Measurements from ENCODE around the gene NDUFA6. TPM values are rescaled to one million over a fixed set of nuclear protein-coding genes. Genes with fewer than 3 reads are reported as not detected.
"Not testable (repeated sequence)": the region's sequence is repeated elsewhere in the genome, so short reads cannot be mapped to it uniquely, and the experiment has no call there.

Gene NDUFA6
- polyA plus RNA-seq (ENCODE audit: insufficient read length in 4 of 4): 100 to 1,000 TPM in 3 of 4 donors, 10 to 100 TPM in 1; 97.2 to 122 (median 115) TPM

GRCh38 chr22:42090596-42091454 is at the start of gene NDUFA6:
Gene NDUFA6 (minus strand): TSS chr22:42090772. CDS start chr22:42090744, 28 bp downstream.
- peak; percentile 90 to 98 (median 97) for DNase-seq (ENCODE audit: low read depth in 4 of 4, low spot score in 2 of 4)

GRCh38 chr22:42140153-42140552 is 49.6 kb upstream of the NDUFA6 start:
- not testable (repeated sequence) for DNase-seq (ENCODE audit: low read depth in 4 of 4, low spot score in 2 of 4)

GRCh38 chr22:42139508-42139907 is 48.9 kb upstream of the NDUFA6 start:
- not testable (repeated sequence) for DNase-seq (ENCODE audit: low read depth in 4 of 4, low spot score in 2 of 4)

GRCh38 chr22:42138972-42139371 is 48.4 kb upstream of the NDUFA6 start:
- no peak for DNase-seq (ENCODE audit: low read depth in 4 of 4, low spot score in 2 of 4)

- no peak for DNase-seq (ENCODE audit: low read depth in 4 of 4, low spot score in 2 of 4)
Observed at GRCh38 chr22:42138122-42138770, 47.7 kb upstream of the NDUFA6 start.

- DNase-seq (ENCODE audit: low read depth in 4 of 4, low spot score in 2 of 4): not testable (repeated sequence)
Observed at GRCh38 chr22:42135688-42136087, 45.1 kb upstream of the NDUFA6 start.

- no peak for DNase-seq (ENCODE audit: low read depth in 4 of 4, low spot score in 2 of 4)
Observed at GRCh38 chr22:42134100-42135020, 43.8 kb upstream of the NDUFA6 start.

- no peak for DNase-seq (ENCODE audit: low read depth in 4 of 4, low spot score in 2 of 4)
Observed at GRCh38 chr22:42132457-42132856, 41.9 kb upstream of the NDUFA6 start.

- no peak for DNase-seq (ENCODE audit: low read depth in 4 of 4, low spot score in 2 of 4)
Observed at GRCh38 chr22:42131562-42131961, 41.0 kb upstream of the NDUFA6 start.

GRCh38 chr22:42130639-42131431 is 40.3 kb upstream of the NDUFA6 start, which contains the start of gene CYP2D6:
Gene CYP2D6 (minus strand): TSS chr22:42130810. CDS start chr22:42130791, 19 bp downstream.
- DNase-seq (ENCODE audit: low read depth in 4 of 4, low spot score in 2 of 4): not testable (repeated sequence)

- DNase-seq (ENCODE audit: low read depth in 4 of 4, low spot score in 2 of 4): not testable (repeated sequence)
Observed at GRCh38 chr22:42130182-42130581, 39.6 kb upstream of the NDUFA6 start.

GRCh38 chr22:42128776-42129694 is 38.5 kb upstream of the NDUFA6 start:
- not testable (repeated sequence) for DNase-seq (ENCODE audit: low read depth in 4 of 4, low spot score in 2 of 4)

- DNase-seq (ENCODE audit: low read depth in 4 of 4, low spot score in 2 of 4): not testable (repeated sequence)
Observed at GRCh38 chr22:42128007-42128406, 37.4 kb upstream of the NDUFA6 start.

- DNase-seq (ENCODE audit: low read depth in 4 of 4, low spot score in 2 of 4): no peak
Observed at GRCh38 chr22:42127606-42128005, 37.0 kb upstream of the NDUFA6 start.

GRCh38 chr22:42123529-42123928 is 33.0 kb upstream of the NDUFA6 start:
- DNase-seq (ENCODE audit: low read depth in 4 of 4, low spot score in 2 of 4): not testable (repeated sequence)

- DNase-seq (ENCODE audit: low read depth in 4 of 4, low spot score in 2 of 4): not testable (repeated sequence)
Observed at GRCh38 chr22:42120231-42121021, 29.9 kb upstream of the NDUFA6 start.

GRCh38 chr22:42116848-42117424 is 26.4 kb upstream of the NDUFA6 start:
- DNase-seq (ENCODE audit: low read depth in 4 of 4, low spot score in 2 of 4): no peak

Measured in left renal cortex interstitium (tissue), 4 donors.